Inflammatory macrophage treated with lipopolysaccharide for 4 hours (primary cell): ENCODE measurements around the gene ZNF555.
"Not testable (repeated sequence)": the region's sequence is repeated elsewhere in the genome, so short reads cannot be mapped to it uniquely, and the experiment has no call there.

Experiments
- DNase-seq: peaks from one replicate; pipeline ENCODE4 v3.0.0-alpha.2; 2020

The ZNF555 gene

GRCh38 chr19:2872175-2872574, 30.9 kb downstream of the ZNF555 start:
- DNase-seq: peak; percentile 26

GRCh38 chr19:2877398-2878331, 36.4 kb downstream of the ZNF555 start:
- no peak for DNase-seq

- no peak for DNase-seq
Measured at GRCh38 chr19:2883686-2884439, 42.6 kb downstream of the ZNF555 start.

DNA sequence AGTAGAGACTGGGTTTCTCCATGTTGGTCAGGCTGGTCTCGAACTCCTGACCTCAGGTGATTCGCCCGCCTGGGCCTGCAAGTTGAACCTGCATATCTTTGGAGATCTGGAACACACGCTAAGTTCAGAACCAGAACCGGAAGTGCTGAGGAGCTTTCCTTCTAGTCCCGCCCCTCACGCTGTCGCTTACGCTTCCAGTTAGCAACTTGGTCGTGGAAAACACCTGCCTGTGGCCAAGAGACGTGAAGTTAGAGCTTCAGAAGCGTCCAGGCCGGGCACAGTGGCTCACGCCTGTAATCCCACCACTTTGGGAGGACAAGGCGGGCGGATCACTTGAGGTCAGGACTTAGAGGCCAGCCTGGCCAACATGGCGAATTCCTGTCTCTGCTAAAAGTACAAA, 44.5 kb downstream of the ZNF555 start:
- no peak for DNase-seq

GRCh38 chr19:2887391-2887914, 46.2 kb downstream of the ZNF555 start:
- DNase-seq: peak; percentile 54

DNA sequence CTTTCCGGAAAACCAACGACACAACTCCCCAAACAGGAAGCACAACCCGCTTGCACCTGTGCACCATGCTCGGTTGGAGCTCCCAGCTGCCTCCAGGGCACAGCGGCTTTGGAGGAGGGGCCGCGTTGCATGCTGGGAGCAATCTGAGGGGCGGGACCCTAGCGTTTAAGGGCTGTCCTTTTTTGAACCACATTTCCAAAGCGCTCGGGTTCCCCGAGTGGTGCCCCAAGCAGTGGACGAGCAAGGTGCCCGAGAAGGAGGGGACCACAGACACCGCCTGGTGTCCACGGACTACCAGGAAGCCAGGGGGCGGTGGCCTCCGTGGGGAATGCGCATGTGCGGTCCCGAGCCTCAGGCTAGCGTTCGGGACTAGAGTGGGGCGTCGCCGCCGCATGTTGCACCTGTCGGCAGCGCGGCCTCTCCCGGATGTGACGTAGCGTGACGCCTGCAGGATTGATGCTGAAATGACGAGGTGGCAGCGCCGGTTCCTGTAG, 47.5 kb downstream of the ZNF555 start:
- peak; percentile 8 for DNase-seq

DNA sequence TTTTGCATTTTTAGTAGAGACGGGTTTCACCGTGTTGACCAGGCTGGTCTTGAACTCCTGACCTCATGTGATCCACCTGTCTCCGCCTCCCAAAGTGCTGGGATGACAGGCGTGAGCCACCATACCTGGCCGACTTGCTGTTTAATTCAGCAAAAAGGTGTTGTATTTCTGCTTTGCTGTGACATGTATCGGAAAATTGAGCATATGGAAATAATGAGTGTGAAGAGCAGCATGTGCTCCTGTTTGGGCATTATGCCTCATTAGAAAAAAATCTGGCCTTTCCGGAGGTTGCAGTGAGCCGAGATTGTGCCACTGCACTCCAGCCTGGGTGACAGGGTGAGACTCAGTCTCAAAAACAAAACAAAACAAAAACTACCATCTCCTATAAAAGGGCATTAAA, 49.3 kb downstream of the ZNF555 start:
- not testable (repeated sequence) for DNase-seq

DNA sequence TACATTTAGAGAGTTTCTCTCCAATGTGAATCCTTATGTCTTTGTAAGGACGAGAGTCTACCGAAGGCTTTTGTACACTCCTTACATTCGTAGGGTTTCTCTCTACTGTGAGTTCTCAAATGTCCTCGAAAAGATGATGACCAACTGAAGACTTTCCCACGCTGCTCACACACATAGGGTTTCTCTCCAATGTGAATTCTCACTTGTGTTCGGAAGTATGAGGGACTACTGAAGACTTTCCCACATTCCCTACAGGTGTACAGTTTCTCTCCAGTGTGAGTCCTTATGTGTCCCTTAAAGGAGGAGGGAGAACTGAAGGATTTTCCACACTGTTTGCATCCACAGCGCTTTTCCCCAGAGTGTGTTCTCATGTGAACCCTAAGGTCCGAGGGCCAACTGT, 55.4 kb downstream of the ZNF555 start:
- DNase-seq: no peak

GRCh38 chr19:2900296-2901252, 59.3 kb downstream of the ZNF555 start, which contains the start of gene ZNF57:
TSS of gene ZNF57 (plus strand) at chr19:2900928. CDS start at chr19:2901046, 118 bp downstream.
- peak; percentile 100 for DNase-seq

GRCh38 chr19:2902590-2903218, 61.4 kb downstream of the ZNF555 start:
- no peak for DNase-seq

DNA sequence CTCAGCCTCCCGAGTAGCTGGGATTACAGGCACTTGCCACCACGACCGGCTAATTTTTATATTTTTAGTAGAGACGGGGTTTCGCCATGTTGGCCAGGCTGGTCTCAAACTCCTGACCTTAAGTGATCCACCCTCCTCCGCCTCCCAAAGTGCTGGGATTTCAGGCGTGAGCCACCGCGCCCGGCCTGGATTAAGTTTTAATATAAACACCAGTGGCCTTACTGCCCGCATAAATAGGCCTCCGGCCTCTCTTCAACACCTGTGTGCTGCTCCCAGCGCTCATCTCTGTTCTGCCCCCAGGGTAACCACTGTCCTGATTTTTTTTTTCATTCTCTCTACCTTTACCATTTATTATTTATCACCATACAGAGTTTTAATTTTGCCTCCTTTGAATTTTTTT, 62.1 kb downstream of the ZNF555 start:
- DNase-seq: not testable (repeated sequence)

GRCh38 chr19:2905918-2906519, 64.7 kb downstream of the ZNF555 start:
- DNase-seq: no peak

DNA sequence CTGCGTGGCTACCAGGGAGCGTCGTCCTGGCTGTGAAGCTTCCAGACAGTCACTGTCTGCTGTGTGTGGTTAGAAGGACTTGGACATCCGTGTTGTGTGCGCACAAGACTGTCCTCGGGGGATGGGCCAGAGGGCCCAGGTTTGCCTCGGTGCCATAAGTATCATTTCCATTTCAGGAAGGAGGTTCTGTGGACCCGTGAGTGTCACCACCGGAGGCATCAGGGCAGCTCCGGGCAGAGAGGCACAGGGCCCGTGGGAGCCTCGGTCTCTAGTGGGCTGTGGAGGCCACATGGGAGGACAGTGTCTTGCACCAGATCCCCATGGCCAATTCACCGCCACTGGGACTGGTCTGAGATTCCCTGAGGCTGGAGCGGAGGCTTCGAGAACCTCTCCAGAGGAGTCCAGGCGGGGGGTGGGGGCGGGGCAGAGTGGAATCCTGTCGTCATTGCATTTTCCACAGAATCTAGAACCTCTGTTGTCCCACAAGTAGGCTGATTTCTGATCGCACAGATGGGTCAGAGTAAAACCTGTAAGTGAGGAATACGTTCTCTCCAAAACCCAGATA, 65.4 kb downstream of the ZNF555 start:
- no peak for DNase-seq
